NT2/D1 (cell line): ENCODE data around the gene KIF16B.
"Not testable (repeated sequence)": the region's sequence is repeated elsewhere in the genome, so short reads cannot be mapped to it uniquely, and the experiment has no call there.

Experiments
- DNase-seq: peaks from one replicate; pipeline ENCODE4 v3.0.0-alpha.2; 2011; ENCODE audit warnings: low read depth, low spot score
- H3K27me3 ChIP-seq: 2 replicates; pipeline ENCODE4 v1.6.0; 2011; ENCODE audit warnings: mild to moderate bottlenecking; ENCODE audit not compliant: insufficient read length, insufficient read depth
- H3K36me3 ChIP-seq: 2 replicates; pipeline ENCODE4 v1.6.1; 2011; ENCODE audit warnings: mild to moderate bottlenecking, low read length, mixed read lengths; ENCODE audit not compliant: insufficient read depth, insufficient read length
- H3K4me1 ChIP-seq: 2 replicates; pipeline ENCODE4 v1.5.1; 2011; ENCODE audit not compliant: insufficient read depth, insufficient read length
- H3K4me3 ChIP-seq: 2 replicates; pipeline ENCODE4 v1.5.1; 2011; ENCODE audit warnings: low read depth; ENCODE audit not compliant: insufficient read length
- H3K9ac ChIP-seq: 2 replicates; pipeline ENCODE4 v1.6.0; 2011; ENCODE audit warnings: low read depth; ENCODE audit not compliant: insufficient read length
- H3K9me3 ChIP-seq: 2 replicates; pipeline ENCODE4 v1.5.1; 2011; ENCODE audit warnings: mild to moderate bottlenecking, low read length; ENCODE audit not compliant: insufficient read depth
- SUZ12 ChIP-seq: IDR thresholded peaks from 2 replicates; pipeline ENCODE4 v1.6.1; 2011; ENCODE audit not compliant: insufficient read length, insufficient read depth; ENCODE audit errors: extremely low read depth
- YY1 ChIP-seq: IDR thresholded peaks from 2 replicates; pipeline ENCODE4 v1.6.1; 2011; ENCODE audit not compliant: insufficient read length, insufficient read depth
- ZNF274 ChIP-seq: IDR thresholded peaks from 2 replicates; pipeline ENCODE4 v1.6.1; 2011; ENCODE audit warnings: mild to moderate bottlenecking, low read depth, low read length

Gene KIF16B

GRCh38 chr20:16440686-16441085 lies 132.6 kb downstream of the KIF16B start:
- Histone ChIP-seq H3K4me1 (no peaks in the 10 kb centered on the region), H3K9ac (no peak overlapping the region), H3K27me3 (no peaks in the 10 kb centered on the region), H3K36me3 (no peaks in the 10 kb centered on the region), H3K4me3 (no peak overlapping the region), H3K9me3 (no peaks in the 10 kb centered on the region)
- DNase-seq, result no peak
- no peak for TF ChIP-seq SUZ12
- TF ChIP-seq YY1, result no peak
- TF ChIP-seq ZNF274, result no peak

DNA sequence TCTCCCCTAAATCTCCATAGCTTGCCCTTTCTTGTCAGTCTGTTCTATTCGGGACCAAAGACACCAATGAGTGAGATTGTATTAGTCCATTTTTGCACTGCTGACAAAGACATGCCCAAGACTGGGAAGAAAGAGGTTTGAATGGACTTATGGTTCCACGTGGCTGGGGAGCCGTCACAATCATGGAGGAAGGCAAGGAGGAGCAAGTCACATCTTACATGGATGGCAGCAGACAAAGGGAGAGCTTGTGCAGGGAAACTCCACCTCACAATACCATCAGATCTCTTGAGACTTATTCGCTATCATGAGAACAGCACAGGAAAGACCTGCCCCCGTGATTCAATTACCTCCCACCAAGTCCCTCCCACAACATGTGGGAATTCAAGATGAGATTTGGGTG lies 133.7 kb downstream of the KIF16B start:
- not testable (repeated sequence) for H3K4me3 ChIP-seq

DNA sequence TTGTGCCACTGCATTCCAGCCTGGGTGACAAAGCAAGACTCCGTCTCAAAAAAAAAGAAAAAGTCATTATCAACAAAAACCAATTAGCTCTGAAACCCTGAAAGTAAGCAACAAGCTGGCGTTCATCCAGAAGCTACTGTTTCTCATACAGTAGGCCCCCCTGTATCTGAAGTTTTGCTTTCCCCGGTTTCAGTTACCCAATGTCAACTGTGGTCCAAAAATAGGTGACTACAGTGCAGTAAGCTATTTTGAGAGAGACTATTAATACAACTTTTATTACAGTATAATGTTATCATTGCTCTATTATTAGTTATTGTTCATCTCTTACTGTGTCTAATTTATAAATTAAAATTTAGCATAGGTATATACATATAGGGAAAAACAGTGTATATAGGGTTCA lies 135.1 kb downstream of the KIF16B start:
- TF ChIP-seq YY1 (no peak), ZNF274 (no peak), SUZ12 (no peak)
- H3K4me3 ChIP-seq, result no peak overlapping the region
- no peaks in the 10 kb centered on the region for H3K36me3 ChIP-seq
- no peaks in the 10 kb centered on the region for H3K4me1 ChIP-seq
- no peaks in the 10 kb centered on the region for H3K9me3 ChIP-seq
- H3K9ac ChIP-seq, result no peak overlapping the region
- no peak for DNase-seq
- H3K27me3 ChIP-seq, result no peaks in the 10 kb centered on the region

More for the DNA sequence above, 133.7 kb downstream of the KIF16B start:
- H3K4me1 ChIP-seq, H3K27me3 ChIP-seq, H3K9ac ChIP-seq, H3K9me3 ChIP-seq, H3K36me3 ChIP-seq, DNase-seq: not testable (repeated sequence)

- no peak for TF ChIP-seq SUZ12
- no peak for TF ChIP-seq ZNF274
- TF ChIP-seq YY1, result no peak
- no peak for DNase-seq
- H3K36me3 ChIP-seq, result no peaks in the 10 kb centered on the region
- no peak overlapping the region for H3K4me3 ChIP-seq
- no peaks in the 10 kb centered on the region for H3K27me3 ChIP-seq
- H3K9me3 ChIP-seq, result no peaks in the 10 kb centered on the region
- H3K9ac ChIP-seq, result no peak overlapping the region
- no peaks in the 10 kb centered on the region for H3K4me1 ChIP-seq
Measured at GRCh38 chr20:16437387-16437996, 135.8 kb downstream of the KIF16B start.

GRCh38 chr20:16434062-16434664 lies 139.1 kb downstream of the KIF16B start:
- no peaks in the 10 kb centered on the region for H3K27me3 ChIP-seq
- H3K9me3 ChIP-seq, result no peaks in the 10 kb centered on the region
- TF ChIP-seq ZNF274 (no peak), YY1 (no peak), SUZ12 (no peak)
- no peaks in the 10 kb centered on the region for H3K36me3 ChIP-seq
- peak; percentile 51 for DNase-seq
- H3K4me3 ChIP-seq, result no peak overlapping the region
- H3K4me1 ChIP-seq, result no peaks in the 10 kb centered on the region
- H3K9ac ChIP-seq, result no peak overlapping the region

GRCh38 chr20:16433293-16433580 lies 140.0 kb downstream of the KIF16B start:
- no peaks in the 10 kb centered on the region for H3K4me1 ChIP-seq
- no peaks in the 10 kb centered on the region for H3K9me3 ChIP-seq
- no peak for TF ChIP-seq ZNF274
- TF ChIP-seq YY1, result no peak
- no peak for TF ChIP-seq SUZ12
- no peak for DNase-seq
- H3K4me3 ChIP-seq, result no peak overlapping the region
- H3K9ac ChIP-seq, result no peak overlapping the region
- no peaks in the 10 kb centered on the region for H3K27me3 ChIP-seq
- no peaks in the 10 kb centered on the region for H3K36me3 ChIP-seq

DNA sequence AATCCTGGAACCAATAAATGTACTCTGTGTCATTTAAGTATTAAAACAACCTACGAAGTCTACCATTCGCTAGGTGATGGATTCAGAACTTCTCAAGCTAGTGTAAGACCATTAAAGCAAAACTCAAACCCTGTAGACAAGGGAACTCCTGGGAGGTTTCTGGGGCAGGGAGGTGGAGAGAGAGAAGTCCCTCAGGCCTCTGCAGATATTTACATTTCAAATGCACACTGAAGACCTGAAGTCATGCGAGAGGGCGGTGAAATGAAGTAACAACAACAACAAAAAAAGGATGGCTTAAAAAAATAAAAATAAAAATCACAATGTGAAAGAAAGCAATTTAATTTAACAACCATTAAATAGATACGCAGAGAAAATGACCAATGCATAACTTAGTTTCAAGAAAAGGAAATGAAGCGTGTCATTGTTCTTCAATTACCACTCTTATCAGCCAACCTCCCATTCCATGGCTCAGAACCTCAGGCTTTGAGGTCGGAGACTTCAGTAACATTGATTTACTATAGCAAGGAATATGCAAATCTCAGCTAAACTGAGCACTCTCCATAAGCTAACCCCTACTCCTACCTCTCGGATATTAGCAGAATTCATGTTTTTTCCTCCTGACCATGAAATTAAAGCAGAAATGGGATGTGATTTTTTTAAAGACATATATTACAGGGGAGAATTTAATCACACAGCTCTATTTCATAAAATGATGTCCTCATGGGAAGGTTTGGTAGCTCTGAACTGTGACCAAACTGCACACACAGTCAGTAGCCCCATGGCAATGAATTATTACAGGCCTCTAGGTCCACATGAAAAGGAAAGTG lies 140.6 kb downstream of the KIF16B start:
- no peak for DNase-seq
- H3K9me3 ChIP-seq, result no peaks in the 10 kb centered on the region
- TF ChIP-seq ZNF274 (no peak), SUZ12 (no peak)
- H3K27me3 ChIP-seq, result no peaks in the 10 kb centered on the region
- H3K4me1 ChIP-seq, result no peaks in the 10 kb centered on the region
- H3K36me3 ChIP-seq, result no peaks in the 10 kb centered on the region
- no peak overlapping the region for H3K9ac ChIP-seq
- no peak overlapping the region for H3K4me3 ChIP-seq
